Body of pancreas (tissue), 4 donors: ENCODE data around the gene MYOM1. TPM values are rescaled to one million over a fixed set of nuclear protein-coding genes. Genes with fewer than 3 reads are reported as not detected.

Experiments
- ATAC-seq: fragments of 150-250 bp; one replicate; pipeline ENCODE4 v1.9.1; 2016
- DNase-seq, 4 donors: peaks; one replicate each; pipeline ENCODE4 v3.0.0-alpha.2; 2019
- H3K27ac ChIP-seq, 4 donors: fragments of 200-600 bp; sonication (generic); 1 replicate in 3 of 4; 2 replicates in 1 of 4; pipeline versions ENCODE4 v1.5.1 to v1.6.1; 2016 to 2019; ENCODE audit warnings: mild to moderate bottlenecking in 1 of 4, mixed read lengths in 1 of 4, moderate library complexity in 1 of 4
- H3K27me3 ChIP-seq, 2 donors: fragments of 200-600 bp; sonication (generic); one replicate each; pipeline ENCODE4 v1.6.0; 2016; ENCODE audit warnings: mild to moderate bottlenecking in 1 of 2
- H3K36me3 ChIP-seq, 2 donors: fragments of 200-600 bp; sonication (generic); replicated peaks in 1 of 2; 2 replicates each; pipeline ENCODE4 v1.5.1; 2016; ENCODE audit warnings: low read depth in 2 of 2; ENCODE audit not compliant: insufficient read depth in 1 of 2
- H3K4me1 ChIP-seq: fragments of 200-600 bp; sonication (generic); one replicate; pipeline ENCODE4 v1.6.0; 2016
- H3K4me3 ChIP-seq, 2 donors: fragments of 200-600 bp; sonication (generic); 1 replicate in 1 of 2; 2 replicates in 1 of 2; pipeline ENCODE4 v1.5.1; 2016 to 2019
- H3K9me3 ChIP-seq, 3 donors: fragments of 200-600 bp; sonication (generic); 1 replicate in 2 of 3; 2 replicates in 1 of 3; pipeline ENCODE4 v1.5.1; 2016
- CTCF ChIP-seq, 7 experiments: fragments of 450-650 bp in 4 of 7; fragments of 200-600 bp in 3 of 7; sonication (generic) in 3 of 7; IDR thresholded peaks; one replicate each; pipeline ENCODE4 v1.5.1; 2016 to 2019; ENCODE audit warnings: antibody characterized with exemption in 7 of 7
- POLR2A ChIP-seq, 3 donors: fragments of 450-650 bp; IDR thresholded peaks; one replicate each; pipeline ENCODE4 v1.6.1; 2016; ENCODE audit warnings: antibody characterized with exemption in 3 of 3, mild to moderate bottlenecking in 2 of 3
- WGBS, 2 donors: methylation state at CpG; one replicate each; pipeline ENCODE4 v1.1.5; 2017; 5-methylcytosine and 5-hydroxymethylcytosine counted together
- intact Hi-C: fragments of 100-400 bp; cut with DNase I; formaldehyde crosslinking; loops from one replicate; pipeline ENCODE4 v1.15.1; 2023
- total RNA-seq, 2 donors: library from RNA; depleted of rRNA; stranded (reverse); fragments of >200 nt; gene quantifications; one replicate each; pipeline ENCODE4 v1.1.0, GENCODE V29; 2016

Gene MYOM1
- total RNA-seq, 2 donors from 2014 or later: 10.9 to 21.8 TPM

DNA sequence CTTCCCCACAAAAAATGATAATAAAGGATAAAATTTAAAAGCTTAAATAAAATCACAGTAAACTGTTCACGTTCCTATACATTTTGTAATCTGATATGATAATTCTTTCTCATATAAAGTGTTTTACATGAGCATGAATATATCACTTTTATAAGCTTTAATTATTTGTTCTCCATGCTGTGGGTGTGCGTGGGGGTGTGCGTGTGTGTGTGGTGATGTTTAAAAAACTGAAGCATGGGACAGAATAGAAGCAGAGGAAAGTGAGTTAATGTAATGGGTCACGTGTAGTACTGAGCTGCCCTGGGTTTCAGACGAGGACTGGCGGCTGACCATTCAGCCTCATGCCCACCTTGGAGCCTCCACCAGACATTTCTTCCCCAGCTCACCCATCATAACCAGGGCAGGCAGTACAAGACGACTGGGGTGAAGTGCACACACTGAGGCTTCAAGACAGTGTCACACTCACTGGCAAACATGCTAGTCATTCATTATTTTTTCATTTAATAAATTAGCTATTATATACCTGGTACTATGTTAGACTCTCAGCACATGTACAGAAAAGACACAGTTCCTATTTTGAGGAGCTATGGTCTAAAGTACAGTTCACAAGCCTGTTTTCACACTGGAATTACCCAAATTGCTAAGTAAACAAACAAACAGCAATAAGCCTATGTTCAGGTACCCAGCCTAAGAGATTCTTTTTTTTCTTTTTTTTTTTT lies 109.6 kb downstream of the MYOM1 start:
- no peak for DNase-seq
- Histone ChIP-seq H3K9me3 (no peaks in the 10 kb centered on the region), H3K27me3 (no peaks in the 10 kb centered on the region), H3K4me1 (peaks cover 4% of the 10 kb centered on the region), H3K4me3 (no peak overlapping the region), H3K36me3 (no peaks in the 10 kb centered on the region), H3K27ac (no peak overlapping the region)
- TF ChIP-seq CTCF (IDR thresholded peaks at IDR 0.05) (no peak), POLR2A (IDR thresholded peaks at IDR 0.05) (no peak)
- no peak for ATAC-seq
- 92 to 93% methylated on average over 7 of the region's 7 CpGs for WGBS, 2 donors
- intact Hi-C loops: no loop called here

- Histone ChIP-seq H3K36me3 (no peaks in the 10 kb centered on the region), H3K27ac (no peak overlapping the region), H3K4me1 (peaks cover 14% of the 10 kb centered on the region), H3K27me3 (no peaks in the 10 kb centered on the region), H3K4me3 (no peak overlapping the region), H3K9me3 (no peaks in the 10 kb centered on the region)
- no peak for ATAC-seq
- intact Hi-C loops: no loop called here
- no peak for DNase-seq
- no peak for TF ChIP-seq CTCF (IDR thresholded peaks at IDR 0.05)
- TF ChIP-seq POLR2A (IDR thresholded peaks at IDR 0.05): no peak
Measured at GRCh38 chr18:3107740-3108151, 112.0 kb downstream of the MYOM1 start.

DNA sequence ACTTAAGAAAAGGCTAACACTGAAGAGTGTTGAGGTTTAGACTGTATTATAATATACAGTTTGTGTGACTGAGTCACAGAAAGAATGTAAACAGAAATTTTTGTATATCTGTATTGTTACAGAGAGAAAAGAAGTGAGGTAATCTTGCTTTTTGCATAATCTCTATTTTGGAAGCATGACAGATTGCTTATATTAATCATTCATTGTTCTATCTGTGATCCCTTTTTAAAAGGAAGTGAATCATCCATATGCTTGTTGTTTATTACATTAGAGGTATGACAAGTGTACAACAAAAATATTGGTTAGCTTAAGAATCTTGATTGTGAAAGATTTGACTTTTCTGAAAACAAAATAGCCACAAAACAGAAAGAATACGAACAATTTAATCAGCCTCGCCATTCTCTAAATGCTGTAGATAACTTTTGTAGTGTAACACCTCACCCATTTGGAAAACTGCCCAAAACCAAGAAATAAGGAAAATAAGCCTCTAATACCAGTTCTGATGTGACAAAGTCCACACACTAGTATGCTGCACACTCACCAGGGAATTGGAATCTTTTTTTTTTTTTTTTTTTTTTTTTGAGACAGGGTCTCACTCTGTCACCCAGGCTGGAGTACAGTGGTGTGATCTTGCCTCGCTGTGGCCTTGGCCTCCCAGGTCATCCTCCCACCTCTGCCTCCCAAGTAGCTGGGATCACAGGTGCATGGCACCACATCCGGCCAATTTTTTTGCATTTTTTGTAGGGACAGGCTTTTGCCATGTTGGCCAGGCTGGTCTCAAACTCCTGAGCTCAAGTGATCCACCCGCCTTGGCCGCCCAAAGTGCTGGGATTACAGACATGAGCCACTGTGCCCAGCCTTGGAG lies 115.3 kb downstream of the MYOM1 start:
- H3K4me3 ChIP-seq: no peak overlapping the region
- WGBS, 2 donors: 74 to 78% methylated on average over 6 of the region's 6 CpGs
- peaks cover 0 to 2% of the 10 kb centered on the region in 2 donors for H3K36me3 ChIP-seq
- peaks cover 28% of the 10 kb centered on the region for H3K4me1 ChIP-seq
- peak; percentile 55 for ATAC-seq
- H3K9me3 ChIP-seq: no peaks in the 10 kb centered on the region
- intact Hi-C loops: no loop called here
- peak overlapping the region in 2 of 4 donors; percentile 24 to 44 for H3K27ac ChIP-seq
- no peaks in the 10 kb centered on the region for H3K27me3 ChIP-seq
- no peak for DNase-seq
- TF ChIP-seq POLR2A (IDR thresholded peaks at IDR 0.05) (no peak), CTCF (IDR thresholded peaks at IDR 0.05) (no peak)

DNA sequence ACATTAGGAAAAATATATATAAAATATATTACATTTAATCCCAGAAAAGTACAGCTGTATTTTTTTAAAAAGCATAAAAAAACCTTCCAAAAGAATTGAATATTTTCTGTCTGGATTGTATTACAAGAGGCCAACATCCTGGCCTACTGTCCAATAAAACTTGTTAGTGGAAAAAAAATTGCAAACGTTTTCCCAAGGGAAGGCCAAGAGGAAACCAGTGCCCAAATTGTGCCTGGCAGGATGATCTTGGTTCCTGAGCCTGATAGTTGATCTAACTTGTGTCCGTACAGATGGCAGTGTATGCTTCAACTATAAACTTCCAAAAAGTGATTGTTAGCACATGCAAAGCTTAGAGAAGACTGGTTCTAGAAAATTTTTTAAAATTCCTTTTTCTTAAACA lies 116.2 kb downstream of the MYOM1 start:
- ATAC-seq (no peak), DNase-seq (no peak)
- 54 to 58% methylated on average over 2 of the region's 2 CpGs for whole genome bisulfite sequencing, 2 donors
- Histone ChIP-seq H3K27ac (no peak overlapping the region), H3K9me3 (no peaks in the 10 kb centered on the region), H3K36me3 (peaks cover 0 to 2% of the 10 kb centered on the region in 2 donors), H3K27me3 (no peaks in the 10 kb centered on the region), H3K4me1 (peaks cover 28% of the 10 kb centered on the region), H3K4me3 (no peak overlapping the region)
- no peak for TF ChIP-seq POLR2A (IDR thresholded peaks at IDR 0.05)
- TF ChIP-seq CTCF (IDR thresholded peaks at IDR 0.05): no peak
- intact Hi-C loops: no loop called here
